Activated CD8-positive, alpha-beta memory T cell treated with anti-CD3 and anti-CD28 coated beads, Interleukin-2, amount 10 ng/mL, durations not matched to agents 7 days and 5 days (primary cell): ENCODE results near the gene QTRT2. TPM values are rescaled to one million over a fixed set of nuclear protein-coding genes. Genes with fewer than 3 reads are reported as not detected.
A peak's percentile ranks its signal among the peaks of the same experiment; 100 is the strongest.

Experiments used
- ATAC-seq: fragments of 150-1000 bp; cut with Tn5 transposase; one replicate; pipeline ENCODE4 v1.10.0; 2021; ENCODE audit warnings: moderate library complexity
- CTCF ChIA-PET: fragments of 350-600 bp; sonication (Branson Sonifier 250); formaldehyde crosslinking; loops from one replicate; lab custom pipeline; 2021; ENCODE audit warnings: antibody characterized with exemption; lab: Charles Lee
- DNase-seq: peaks from one replicate; pipeline ENCODE4 v3.0.0-alpha.2; 2020
- H3K27ac Mint-ChIP-seq: one replicate; pipeline ENCODE4 v1.8.0; 2021; ENCODE audit warnings: mild to moderate bottlenecking, mixed read lengths
- H3K27me3 Mint-ChIP-seq: one replicate; pipeline ENCODE4 v1.8.0; 2021; ENCODE audit warnings: mixed read lengths
- H3K36me3 Mint-ChIP-seq: one replicate; pipeline ENCODE4 v1.8.0; 2021; ENCODE audit warnings: mild to moderate bottlenecking, mixed read lengths
- H3K4me1 Mint-ChIP-seq: one replicate; pipeline ENCODE4 v1.8.0; 2021; ENCODE audit warnings: mixed read lengths
- H3K4me3 Mint-ChIP-seq: one replicate; pipeline ENCODE4 v1.8.0; 2021; ENCODE audit warnings: mild to moderate bottlenecking, moderate library complexity, mixed read lengths
- H3K9me3 Mint-ChIP-seq: one replicate; pipeline ENCODE4 v1.8.0; 2022; ENCODE audit warnings: low read depth, mixed read lengths
- total RNA-seq, 2 experiments: library from RNA; stranded (reverse); gene quantifications; one replicate each; pipeline ENCODE4 v1.2.3, GENCODE V29; 2021

The QTRT2 gene
- total RNA-seq: 10 to 100 TPM; 30.1 to 32.8 TPM

DNA sequence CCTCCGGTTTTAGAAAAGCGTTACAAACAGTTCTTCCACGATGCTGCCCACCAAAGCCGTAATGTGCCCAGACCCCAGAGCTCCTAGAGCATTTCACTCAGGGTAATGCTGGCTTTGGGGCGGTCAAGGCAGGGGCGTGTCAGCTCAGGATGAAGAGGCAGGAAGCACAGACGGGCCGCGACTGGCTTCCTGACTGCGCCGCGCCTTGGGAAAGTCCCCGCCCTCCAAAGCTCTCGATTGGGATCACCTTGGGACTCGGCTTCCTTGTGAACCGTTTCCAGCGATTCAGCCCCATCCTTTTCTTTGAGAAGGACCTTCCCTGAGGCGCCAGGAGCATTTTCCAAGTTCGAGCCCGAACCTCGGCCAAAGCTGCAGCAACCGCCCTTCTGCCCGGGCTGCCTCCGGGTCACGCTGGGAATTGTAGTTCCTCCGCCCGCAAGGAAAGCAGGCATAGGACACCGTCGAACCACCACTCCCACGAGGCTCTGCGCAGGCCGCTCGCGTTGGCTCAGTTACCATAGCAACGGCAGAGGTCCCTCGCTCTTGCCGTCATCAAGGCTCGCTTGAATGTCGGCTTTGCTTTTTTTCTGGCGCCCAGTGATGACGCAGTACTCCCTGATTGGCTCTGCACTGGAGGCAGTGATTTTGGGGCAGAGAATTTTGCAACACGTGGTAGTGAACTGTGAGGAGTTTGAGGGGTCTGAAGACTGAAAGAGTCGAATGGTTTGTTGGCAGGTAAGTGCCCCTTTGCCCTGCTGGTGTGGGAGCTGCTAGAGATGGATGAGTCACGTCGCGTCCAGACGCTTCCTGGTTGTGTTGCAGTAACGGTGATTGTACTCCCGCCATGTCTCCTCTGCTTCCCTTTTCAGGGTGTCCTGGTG lies at the start of gene QTRT2, which contains the start of gene CCDC191:
TSS of gene QTRT2 (plus strand) at position 608 of the 881 bp plus-strand sequence. CDS start 8,521 bp downstream, outside the sequence.
TSS of gene CCDC191 (minus strand) at position 397 of the 881 bp plus-strand sequence. CDS start at position 337, 60 bp downstream.
- peak; percentile 100 for DNase-seq
- peak within 1 kb of the TSS; percentile 98 for H3K4me3 Mint-ChIP-seq
- H3K27me3 Mint-ChIP-seq: no peaks in the 10 kb centered on the region
- H3K9me3 Mint-ChIP-seq: no peaks in the 10 kb centered on the region
- ATAC-seq: peak; percentile 95
- peaks cover 45% of the 10 kb centered on the region for H3K4me1 Mint-ChIP-seq
- peaks cover 12% of the 10 kb centered on the region for H3K36me3 Mint-ChIP-seq
- H3K27ac Mint-ChIP-seq: peak within 1 kb of the TSS; percentile 93
- CTCF ChIA-PET: interaction anchor here (0.9 kb wide), 1 partner anchor 211 kb away, joined by 3 read pairs; no protein-coding TSS in a partner anchor

DNA sequence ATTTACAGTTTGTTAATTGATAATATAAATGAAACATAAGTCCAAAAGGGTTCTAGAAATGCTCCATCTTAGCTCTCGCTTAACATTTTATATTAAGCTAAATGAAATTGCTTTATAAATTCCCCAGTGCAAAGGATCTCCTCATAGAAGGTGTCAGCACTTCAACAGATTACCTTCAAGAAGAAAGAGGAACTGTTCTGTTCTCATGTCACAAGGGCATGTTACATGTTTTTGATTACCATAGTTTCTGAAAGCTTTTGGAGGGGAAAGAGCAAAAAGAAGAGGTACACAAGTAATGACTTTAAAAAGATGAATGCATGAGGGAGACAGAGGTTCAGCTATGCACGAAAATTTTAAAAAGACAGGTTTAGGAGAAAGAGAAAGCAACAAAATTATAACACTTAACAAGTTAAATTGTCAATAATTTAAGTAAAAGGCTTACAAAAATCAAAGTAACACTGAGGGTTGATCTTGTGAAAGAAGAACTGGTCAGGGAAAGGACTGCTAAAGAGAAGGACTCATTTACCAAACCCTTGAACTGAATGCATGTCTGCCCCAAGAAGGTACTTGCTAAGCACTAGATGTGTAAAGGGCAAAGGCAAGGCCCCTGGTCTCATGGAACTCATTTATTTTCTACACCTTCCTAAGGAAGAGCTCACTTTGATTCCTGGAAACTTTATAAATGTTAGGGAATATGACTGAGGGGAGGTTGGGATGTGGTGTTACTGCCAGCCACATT lies 45.3 kb upstream of the QTRT2 start:
- ATAC-seq (no peak), DNase-seq (no peak)
- Mint-ChIP-seq H3K4me3 (no peak overlapping the region), H3K4me1 (no peaks in the 10 kb centered on the region), H3K27ac (no peak overlapping the region), H3K27me3 (no peaks in the 10 kb centered on the region), H3K36me3 (no peaks in the 10 kb centered on the region), H3K9me3 (no peaks in the 10 kb centered on the region)
- CTCF ChIA-PET: no interaction called here

DNA sequence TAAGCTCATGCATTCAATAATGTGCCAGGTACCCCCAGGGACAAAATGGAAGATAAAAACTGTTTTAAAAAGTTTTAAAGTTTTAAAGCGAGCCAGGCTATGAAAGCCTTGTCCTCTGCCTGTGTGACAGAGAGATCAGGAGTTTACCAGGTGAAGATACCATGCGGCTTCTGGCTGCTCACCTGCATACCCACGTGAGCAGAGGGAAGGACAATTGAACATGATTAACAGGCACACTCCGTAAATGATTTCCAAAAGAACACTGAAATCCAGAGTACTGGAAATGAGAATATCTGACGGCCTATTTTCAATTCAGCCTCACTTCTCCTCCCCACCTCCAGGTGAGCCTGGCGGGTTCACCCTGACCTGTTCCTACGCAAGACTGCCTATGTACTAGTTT lies 42.3 kb upstream of the QTRT2 start:
- Mint-ChIP-seq H3K4me3 (no peak overlapping the region), H3K4me1 (no peaks in the 10 kb centered on the region), H3K9me3 (no peaks in the 10 kb centered on the region), H3K36me3 (no peaks in the 10 kb centered on the region), H3K27me3 (no peaks in the 10 kb centered on the region), H3K27ac (no peak overlapping the region)
- ATAC-seq (no peak), DNase-seq (no peak)
- CTCF ChIA-PET: no interaction called here

DNA sequence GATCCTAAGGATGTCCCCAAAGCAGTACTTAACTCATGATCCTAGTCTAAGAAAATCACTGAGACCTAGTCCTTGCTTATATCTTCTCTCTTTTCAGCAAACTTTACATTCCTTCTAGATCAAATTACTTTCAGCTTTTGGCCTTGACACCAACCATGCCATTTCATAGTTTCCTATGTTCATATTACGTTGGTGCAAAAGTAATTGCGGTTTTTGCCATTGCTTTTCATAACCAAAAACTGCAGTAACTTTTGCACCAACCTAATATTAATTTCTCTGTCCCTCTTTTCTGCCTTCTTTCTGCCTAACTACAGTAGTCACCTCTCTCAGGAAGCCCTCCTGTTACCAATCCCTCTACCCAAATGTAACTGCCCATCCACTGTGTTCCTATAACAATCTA lies 37.1 kb upstream of the QTRT2 start:
- Mint-ChIP-seq H3K9me3 (no peaks in the 10 kb centered on the region), H3K4me3 (no peak overlapping the region), H3K27me3 (no peaks in the 10 kb centered on the region), H3K4me1 (peaks cover 2% of the 10 kb centered on the region), H3K27ac (no peak overlapping the region), H3K36me3 (no peaks in the 10 kb centered on the region)
- no peak for DNase-seq
- ATAC-seq: no peak
- CTCF ChIA-PET: no interaction called here

DNA sequence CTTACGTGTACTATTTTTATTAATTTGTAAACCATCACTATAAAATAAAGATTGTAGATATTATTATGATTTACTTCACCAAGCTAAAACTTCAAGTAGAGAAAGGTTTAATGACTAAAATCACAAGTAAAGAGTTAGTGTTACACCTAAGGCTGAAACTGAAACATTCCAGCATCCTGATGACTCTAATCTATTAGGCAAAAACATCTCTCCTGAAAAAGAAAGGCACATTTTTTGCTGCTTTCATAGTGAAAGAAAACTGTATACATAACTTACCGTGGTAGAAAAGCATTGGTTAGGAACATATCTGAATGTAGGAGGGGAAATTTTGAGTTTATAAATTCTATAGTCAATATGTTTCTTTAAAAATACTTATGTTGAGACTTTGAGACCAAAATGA lies 35.6 kb upstream of the QTRT2 start:
- Mint-ChIP-seq H3K27ac (no peak overlapping the region), H3K4me1 (peaks cover 2% of the 10 kb centered on the region), H3K27me3 (no peaks in the 10 kb centered on the region), H3K4me3 (no peak overlapping the region), H3K9me3 (no peaks in the 10 kb centered on the region), H3K36me3 (no peaks in the 10 kb centered on the region)
- CTCF ChIA-PET: no interaction called here
- no peak for ATAC-seq
- DNase-seq: no peak

DNA sequence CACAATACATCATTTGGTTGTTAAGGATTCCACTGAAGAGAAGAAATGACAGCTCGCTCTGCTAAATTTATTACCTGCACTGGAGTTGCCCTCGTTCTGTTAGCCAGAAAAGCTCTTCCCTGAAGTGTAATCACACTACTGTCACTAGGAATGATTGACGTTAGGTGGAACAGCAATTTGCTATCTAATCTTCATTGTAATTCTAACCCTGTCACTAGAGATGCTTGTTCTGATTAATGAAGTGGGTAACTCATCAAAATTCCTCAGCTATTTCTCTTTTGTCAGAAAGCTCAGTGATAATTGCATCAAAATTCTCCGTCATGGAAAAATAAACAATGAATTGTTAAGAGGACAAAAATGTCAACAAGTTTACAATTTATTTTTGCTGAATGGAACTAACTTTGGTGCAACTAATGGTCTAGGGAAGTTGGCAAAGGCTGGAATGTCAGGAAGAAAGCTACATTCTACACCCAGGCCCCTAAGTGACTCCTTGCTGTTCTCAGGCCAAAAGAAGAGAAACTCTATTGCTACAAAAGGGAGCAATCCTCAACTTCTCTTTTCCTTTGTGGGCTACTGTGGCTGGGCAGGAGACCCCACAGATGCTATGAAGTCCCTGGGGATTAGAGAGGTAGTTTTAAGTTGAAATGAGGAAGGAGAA lies 34.3 kb upstream of the QTRT2 start:
- CTCF ChIA-PET: interaction anchor here (0.7 kb wide), 1 partner anchor 15 kb away, joined by 3 read pairs; no protein-coding TSS in a partner anchor
- Mint-ChIP-seq H3K4me1 (peaks cover 2% of the 10 kb centered on the region), H3K36me3 (no peaks in the 10 kb centered on the region), H3K9me3 (no peaks in the 10 kb centered on the region), H3K4me3 (no peak overlapping the region), H3K27me3 (no peaks in the 10 kb centered on the region), H3K27ac (no peak overlapping the region)
- DNase-seq (no peak), ATAC-seq (no peak)

DNA sequence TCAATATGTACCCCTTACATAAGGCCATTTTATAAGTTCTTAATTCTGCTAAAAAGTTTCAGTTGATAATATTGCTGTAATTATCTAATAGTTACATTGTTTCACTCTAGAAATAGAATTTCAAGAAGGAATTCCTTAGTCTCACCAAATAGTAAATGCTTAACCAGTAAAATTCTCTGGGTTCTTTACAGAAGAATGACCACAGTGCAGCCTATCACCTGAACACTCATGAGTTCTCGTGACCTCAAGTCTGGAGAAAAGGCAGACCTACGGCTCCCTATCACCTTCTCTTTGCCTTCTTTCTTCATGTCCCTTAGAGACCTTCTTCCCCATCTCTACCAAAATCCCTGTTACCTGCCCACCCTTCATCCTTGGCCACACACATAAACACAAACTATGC lies 31.1 kb upstream of the QTRT2 start:
- Mint-ChIP-seq H3K4me3 (no peak overlapping the region), H3K9me3 (no peaks in the 10 kb centered on the region), H3K4me1 (peaks cover 2% of the 10 kb centered on the region), H3K36me3 (no peaks in the 10 kb centered on the region), H3K27ac (no peak overlapping the region), H3K27me3 (no peaks in the 10 kb centered on the region)
- DNase-seq (no peak), ATAC-seq (no peak)
- CTCF ChIA-PET: no interaction called here

DNA sequence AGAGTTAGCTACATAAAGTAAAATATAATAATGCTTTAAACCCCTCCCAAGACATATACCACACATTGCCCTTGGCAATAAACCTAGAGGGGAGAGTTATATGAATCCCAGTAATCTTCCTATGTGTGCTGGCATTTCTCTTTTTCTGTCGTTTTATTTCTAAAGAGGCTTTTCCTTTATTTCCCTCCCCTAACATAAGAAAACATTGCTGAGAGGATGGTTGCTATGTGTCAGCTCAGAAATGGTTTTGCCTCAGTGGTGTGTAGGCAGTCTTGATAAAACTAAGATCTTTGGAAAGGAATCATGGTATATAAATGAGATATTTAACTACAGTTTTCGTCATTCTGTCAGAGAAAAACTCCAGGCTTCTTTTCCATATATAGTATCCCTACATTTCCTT lies 30.2 kb upstream of the QTRT2 start:
- Mint-ChIP-seq H3K4me1 (no peaks in the 10 kb centered on the region), H3K27me3 (no peaks in the 10 kb centered on the region), H3K9me3 (no peaks in the 10 kb centered on the region), H3K36me3 (no peaks in the 10 kb centered on the region), H3K27ac (no peak overlapping the region), H3K4me3 (no peak overlapping the region)
- no peak for DNase-seq
- CTCF ChIA-PET: no interaction called here
- no peak for ATAC-seq

DNA sequence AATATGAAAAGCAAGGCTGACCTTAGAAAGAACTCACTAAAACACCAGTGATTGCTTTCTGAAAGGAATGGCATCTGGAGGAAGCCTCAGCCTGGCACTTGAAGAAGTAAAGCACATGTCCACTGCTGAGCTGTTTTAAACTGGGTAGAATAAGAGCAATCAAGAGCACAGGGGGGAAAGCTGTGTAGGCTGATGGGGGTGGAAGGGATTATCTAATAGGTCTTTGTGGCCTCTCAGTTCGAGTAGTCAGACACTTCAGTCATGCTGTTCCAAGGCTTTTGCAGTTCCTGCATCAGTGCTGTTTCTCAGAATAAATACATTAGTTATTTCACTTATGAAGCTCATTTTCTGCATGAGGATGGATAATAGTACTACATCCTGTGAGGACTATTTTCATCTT lies 22.8 kb upstream of the QTRT2 start:
- Mint-ChIP-seq H3K27ac (no peak overlapping the region), H3K4me1 (no peaks in the 10 kb centered on the region), H3K4me3 (no peak overlapping the region), H3K27me3 (no peaks in the 10 kb centered on the region), H3K9me3 (no peaks in the 10 kb centered on the region), H3K36me3 (peaks cover 2% of the 10 kb centered on the region)
- CTCF ChIA-PET: no interaction called here
- no peak for ATAC-seq
- DNase-seq: no peak

DNA sequence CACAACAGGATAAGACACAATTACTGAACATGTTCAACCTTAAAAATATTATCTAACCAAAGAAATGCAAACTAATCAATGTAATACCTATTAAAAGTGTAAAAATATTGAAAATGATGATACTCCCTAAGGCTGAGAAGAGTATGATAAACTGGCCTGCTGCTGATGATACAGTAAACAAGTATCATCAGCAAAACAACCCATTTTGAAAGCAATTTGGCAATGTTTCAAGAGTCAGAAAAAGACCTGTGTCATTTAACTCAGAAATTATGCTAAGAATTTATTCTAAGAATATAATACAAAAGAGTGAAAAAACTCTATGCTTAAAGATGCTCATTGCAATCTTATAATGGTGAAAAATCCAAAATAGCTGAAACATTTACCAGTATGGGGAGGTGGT lies 22.3 kb upstream of the QTRT2 start:
- H3K27me3 Mint-ChIP-seq: no peaks in the 10 kb centered on the region
- DNase-seq: no peak
- ATAC-seq: no peak
- peaks cover 2% of the 10 kb centered on the region for H3K36me3 Mint-ChIP-seq
- H3K9me3 Mint-ChIP-seq: no peaks in the 10 kb centered on the region
- CTCF ChIA-PET: no interaction called here
- no peak overlapping the region for H3K4me3 Mint-ChIP-seq
- H3K27ac Mint-ChIP-seq: no peak overlapping the region
- H3K4me1 Mint-ChIP-seq: no peaks in the 10 kb centered on the region

DNA sequence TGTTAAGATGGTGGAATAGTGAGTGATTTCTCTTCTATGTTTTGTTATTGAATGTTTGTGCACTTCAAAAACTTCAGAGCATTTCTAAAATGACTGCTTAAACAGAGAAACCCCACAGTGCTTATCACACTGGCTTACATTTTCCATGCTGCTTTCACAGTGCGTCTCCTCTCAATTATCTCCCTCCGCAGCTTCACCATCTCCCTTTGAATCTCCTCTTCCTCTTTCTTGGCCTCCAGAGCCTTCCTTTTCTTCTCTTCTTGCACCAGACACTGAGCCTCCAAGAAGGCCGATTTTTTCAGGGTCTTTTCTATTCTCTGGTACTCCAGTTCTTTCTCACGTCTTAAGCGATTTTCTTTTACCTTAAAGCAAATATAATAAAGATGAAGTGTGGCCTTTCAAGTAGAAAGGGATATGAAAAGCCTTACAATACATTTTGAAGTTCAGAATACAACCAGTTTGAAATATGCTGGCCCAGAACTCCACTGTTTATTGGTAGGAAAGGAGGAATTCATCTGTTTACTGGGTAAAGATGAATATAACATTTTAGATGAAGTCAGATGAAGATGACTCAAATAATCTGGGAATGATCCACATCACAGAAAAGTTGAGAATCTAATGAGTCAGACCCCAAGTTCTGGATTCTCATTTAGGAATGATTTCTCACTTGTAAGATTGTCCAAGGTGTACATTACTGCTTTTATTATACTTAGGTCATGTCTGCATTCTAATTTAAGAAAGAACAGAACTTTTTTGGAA lies 21.6 kb upstream of the QTRT2 start:
- H3K4me1 Mint-ChIP-seq: no peaks in the 10 kb centered on the region
- peaks cover 2% of the 10 kb centered on the region for H3K36me3 Mint-ChIP-seq
- H3K27me3 Mint-ChIP-seq: no peaks in the 10 kb centered on the region
- no peaks in the 10 kb centered on the region for H3K9me3 Mint-ChIP-seq
- DNase-seq (no peak), ATAC-seq (no peak)
- H3K27ac Mint-ChIP-seq: no peak overlapping the region
- CTCF ChIA-PET: no interaction called here
- no peak overlapping the region for H3K4me3 Mint-ChIP-seq

DNA sequence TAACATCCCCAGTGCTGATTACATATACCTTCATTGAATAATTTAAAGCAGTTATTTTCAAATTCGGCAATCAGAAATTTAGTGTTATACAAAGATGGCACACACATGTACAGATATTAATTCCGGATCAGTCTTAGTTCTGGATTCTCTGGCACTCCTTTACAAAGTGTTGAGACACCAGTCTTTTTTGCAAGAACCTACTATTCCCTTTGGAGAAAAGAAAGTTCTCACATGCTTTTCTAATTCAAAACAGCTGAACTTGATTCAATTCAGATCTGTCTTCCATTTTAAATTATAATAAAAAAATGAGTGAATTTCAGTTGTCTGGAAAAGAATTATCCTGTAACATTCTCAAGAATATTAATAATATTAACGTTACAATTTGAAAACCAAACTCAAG lies 20.6 kb upstream of the QTRT2 start:
- peaks cover 2% of the 10 kb centered on the region for H3K36me3 Mint-ChIP-seq
- CTCF ChIA-PET: no interaction called here

DNA sequence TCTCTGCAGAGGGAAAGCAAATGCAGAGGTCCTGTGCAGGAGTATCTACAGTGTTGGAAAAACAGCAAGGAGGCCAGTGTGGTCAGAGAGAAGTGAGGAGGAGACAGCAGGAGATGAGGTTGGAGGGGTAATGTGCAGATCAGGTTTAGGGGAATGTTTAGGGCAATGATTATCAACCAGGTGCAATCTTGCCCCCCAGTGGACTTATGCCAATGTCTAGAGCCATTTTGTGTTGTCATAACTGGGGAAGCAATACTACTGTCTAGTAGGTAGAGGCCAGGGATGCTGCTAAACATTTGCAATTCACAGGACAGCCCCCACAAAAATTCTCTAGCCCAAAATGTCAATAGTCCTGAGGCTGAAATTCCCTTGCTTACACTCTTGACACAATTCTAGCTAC lies 13.3 kb upstream of the QTRT2 start:
- CTCF ChIA-PET: no interaction called here
- ATAC-seq (no peak), DNase-seq (no peak)
- Mint-ChIP-seq H3K4me1 (no peaks in the 10 kb centered on the region), H3K36me3 (peaks cover 2% of the 10 kb centered on the region), H3K27me3 (peaks cover 6% of the 10 kb centered on the region), H3K9me3 (no peaks in the 10 kb centered on the region), H3K27ac (peak overlapping the region; percentile 4), H3K4me3 (no peak overlapping the region)

More for the DNA sequence above, 20.6 kb upstream of the QTRT2 start:
- no peak overlapping the region for H3K27ac Mint-ChIP-seq
- no peaks in the 10 kb centered on the region for H3K27me3 Mint-ChIP-seq
- no peaks in the 10 kb centered on the region for H3K9me3 Mint-ChIP-seq
- H3K4me3 Mint-ChIP-seq: no peak overlapping the region
- no peaks in the 10 kb centered on the region for H3K4me1 Mint-ChIP-seq
- DNase-seq: no peak
- no peak for ATAC-seq
